IPS DF 4.7 (cell line): ENCODE results near the gene NAA40.

Experiments
- DNase-seq: peaks from one replicate; pipeline ENCODE4 v3.0.0-alpha.2; 2013; ENCODE audit warnings: low spot score; ENCODE audit errors: extremely low read depth

NAA40 gene

GRCh38 chr11:63912678-63913077 is 26.1 kb upstream of the NAA40 start:
- no peak for DNase-seq

DNA sequence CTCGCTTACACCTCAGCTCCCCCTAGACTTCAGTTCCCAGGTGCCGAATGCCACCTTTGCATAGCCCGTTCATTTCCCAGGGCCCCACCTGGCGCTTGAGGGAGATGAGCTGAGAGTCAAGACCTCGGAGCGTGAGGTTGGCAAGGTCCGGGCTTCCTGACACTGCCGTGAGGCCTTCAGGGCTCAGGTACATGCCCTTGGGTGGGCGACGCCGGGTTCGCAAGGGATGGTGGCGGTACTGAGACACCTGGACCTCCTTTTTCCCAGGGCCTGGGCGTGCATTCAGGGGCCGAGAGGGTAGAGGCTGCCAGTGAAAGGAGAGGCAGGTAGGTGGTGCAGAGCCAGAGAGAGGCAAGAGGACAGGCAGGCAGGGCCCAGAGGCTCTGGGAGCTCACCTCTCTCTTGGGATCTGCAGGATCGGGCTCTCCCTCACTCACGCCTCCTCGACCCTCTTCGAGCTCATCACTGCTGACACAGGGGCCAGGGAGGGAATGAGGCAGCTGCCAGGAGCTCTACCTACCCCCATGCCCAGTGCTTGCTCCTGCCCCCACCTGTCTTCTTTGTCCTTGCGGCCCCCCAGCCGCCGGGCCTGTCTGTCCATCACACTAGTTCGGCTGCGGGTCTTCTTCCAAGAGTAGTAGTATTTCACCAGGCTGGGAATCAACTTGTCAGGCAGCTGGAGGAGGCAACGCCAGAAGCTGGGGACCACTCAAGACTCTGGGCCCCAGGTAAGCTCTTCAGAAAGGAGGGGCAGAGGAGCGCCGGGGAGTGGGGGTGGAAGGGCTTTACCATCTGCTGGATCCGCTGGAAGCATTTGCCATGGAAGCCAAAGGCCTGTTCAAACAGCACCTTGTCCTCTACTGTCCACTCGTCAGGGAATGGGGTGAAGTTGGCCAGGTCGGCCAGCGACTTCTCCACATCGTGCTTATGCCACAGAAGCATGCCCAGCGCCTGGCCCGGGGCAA is 24.7 kb upstream of the NAA40 start:
- no peak for DNase-seq

DNA sequence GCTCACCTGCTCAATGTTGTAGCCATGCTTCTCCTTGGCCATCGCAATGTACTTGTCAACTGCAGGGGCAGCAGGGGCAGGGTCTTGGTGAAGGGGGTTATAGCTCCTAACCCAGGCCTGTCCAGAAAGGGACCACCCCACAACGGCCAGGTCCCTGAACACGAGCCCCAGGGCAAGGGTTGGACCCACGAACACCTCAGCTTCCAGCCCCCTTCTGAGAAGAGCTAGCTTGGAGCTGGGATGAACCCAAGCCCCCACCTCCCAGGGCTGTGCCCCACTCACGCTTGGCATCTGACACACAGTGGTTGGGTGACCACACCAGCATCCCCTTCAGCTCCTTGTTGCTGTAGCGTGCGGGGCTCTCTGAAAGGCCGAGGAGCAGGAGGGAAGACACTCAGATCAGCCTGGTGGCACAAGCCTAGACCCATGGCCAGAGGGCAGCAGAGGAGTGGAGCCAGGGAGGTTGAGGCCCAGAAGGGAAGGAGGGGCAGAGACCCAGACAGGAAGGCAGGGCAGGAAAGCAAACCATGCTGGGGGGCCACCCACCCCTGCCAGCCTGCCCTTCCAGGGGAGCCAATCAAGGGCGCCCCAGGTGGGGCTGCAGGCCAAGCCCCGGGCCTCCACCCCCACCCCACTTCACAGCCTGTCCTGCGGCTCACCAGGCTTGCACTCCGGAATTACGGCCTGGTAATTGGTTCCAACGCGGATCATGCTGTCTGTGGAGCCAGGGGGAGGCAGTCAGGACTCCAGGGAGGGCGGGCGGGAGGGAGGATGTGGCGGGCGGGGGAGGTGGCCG is 23.7 kb upstream of the NAA40 start:
- no peak for DNase-seq

DNA sequence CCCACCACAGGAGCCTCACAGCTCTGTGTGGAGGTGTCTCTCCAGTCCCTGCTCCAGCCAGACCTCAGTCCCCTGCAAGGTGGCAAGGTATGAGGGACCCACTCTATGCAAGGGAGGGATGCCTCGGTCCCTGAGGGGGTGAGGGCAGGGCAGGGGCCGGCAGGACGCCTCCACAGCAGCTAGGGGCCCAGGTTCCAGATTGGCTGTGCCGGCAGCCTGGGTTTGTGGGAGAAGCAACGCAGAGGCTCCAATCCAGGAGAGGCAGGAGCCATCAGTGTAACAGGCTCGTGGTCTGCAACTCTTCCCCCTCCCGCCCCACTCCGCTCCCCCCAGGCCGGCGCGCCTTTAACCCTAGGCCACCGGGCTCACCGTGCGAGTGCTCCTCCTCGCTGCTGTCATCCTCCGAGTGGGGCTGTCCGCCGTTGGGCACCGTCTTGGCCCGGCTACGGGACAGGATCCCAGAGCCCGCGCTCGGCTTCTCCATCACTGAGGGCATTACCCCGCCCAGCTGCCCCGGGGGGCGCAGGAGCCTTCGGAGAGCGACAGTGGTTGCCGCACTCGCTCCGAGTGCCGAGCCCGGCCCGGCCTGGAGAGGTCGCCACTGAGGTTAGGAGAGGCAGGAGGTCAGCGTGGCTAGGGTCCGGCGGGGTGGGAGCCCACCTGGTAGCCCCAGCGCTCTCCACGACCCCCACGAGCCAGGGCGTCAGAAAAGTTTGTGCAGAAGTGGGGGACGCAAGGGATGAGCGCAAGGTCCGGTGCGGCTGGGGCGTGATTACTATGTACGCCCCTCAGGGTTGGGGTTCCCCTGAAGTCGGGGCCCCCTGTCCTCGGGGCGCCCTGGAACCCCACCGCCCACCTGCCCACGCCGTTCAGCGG is 22.6 kb upstream of the NAA40 start:
- DNase-seq, result no peak

DNA sequence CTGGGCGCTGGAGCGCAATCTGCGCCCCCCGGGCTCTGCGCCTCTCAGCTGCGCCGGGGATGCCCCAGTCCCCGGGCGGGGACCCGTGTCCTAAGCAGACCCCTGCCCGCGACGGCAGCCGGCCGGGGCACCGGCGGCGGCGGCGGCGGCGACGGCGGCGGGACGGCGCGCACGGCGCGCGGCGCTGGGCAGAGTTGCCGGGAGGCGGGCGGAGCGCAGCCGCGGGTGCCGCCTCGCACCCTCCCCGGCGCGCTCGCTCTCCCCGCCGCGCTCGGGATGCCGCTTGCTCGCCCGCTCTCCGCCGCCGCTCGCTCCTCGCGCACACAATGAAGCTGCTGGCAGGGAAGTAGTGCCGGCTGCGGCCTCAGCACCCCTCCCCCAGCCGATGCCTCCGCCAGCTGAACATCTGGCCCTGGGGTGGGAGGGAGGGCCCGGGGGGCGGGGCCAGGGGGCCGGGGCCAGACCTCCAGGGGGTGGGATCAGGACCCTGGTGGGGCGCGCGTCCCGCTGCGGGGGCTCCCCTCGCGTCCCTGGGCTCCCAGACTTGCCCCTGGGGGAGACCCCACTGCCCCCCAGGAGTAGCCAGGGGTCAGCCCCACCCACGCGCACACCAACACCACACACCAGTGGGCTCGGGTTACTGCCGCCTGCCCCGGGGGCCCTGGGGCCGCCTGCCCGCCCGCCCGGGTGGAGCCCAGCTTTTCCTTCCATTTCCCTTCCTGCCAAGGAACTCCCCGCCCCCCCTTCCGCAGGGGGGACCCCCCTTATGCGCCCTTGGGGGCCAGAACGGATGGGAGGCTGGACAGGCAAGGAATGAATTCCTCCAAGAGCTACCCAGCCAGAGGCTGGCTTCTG is 21.7 kb upstream of the NAA40 start, which contains the start of gene RCOR2:
Gene RCOR2, minus strand, starts transcription at position 328 of the 855 bp plus-strand sequence. CDS start 708 bp downstream, outside the sequence.
- DNase-seq, result no peak

DNA sequence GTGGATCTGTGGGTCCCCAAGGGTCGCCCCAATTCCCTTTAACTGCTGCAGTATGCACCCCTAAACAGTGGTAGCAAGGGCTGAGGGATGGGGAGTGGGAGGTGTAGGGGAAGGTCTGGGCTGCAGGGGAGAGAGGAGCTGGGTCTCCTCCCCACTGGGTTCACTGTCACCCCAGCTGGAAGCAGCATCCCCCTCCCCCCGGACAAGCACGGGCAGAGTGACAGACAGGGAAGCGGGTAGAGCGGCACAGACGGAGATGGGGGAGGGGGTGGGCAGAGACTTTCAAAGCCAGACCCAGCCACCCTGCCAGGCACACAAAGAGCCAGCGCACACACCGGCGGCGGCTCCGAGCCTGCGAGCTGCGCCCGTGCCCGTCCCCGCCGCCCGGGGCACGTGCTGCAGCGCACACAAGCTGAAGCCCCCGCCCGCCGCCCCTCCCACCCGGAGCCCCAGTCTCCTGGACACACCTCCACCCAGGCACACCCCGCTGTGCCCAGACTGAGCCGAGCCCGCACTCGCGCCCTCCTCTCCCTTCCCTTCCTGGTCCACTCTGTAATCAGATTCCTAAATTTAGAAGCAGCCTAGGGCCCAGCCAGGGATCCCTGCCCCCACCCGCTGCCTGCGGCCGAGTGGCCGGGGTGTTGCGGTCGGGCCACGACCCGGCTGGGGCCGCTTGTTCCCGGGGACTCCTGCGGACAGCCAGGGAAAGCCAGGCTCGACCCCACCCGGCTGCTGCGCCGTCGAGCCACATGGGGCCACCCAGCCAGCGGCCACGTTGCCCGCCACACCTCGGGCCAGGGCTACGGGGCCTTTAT is 20.9 kb upstream of the NAA40 start:
- DNase-seq, result no peak

DNA sequence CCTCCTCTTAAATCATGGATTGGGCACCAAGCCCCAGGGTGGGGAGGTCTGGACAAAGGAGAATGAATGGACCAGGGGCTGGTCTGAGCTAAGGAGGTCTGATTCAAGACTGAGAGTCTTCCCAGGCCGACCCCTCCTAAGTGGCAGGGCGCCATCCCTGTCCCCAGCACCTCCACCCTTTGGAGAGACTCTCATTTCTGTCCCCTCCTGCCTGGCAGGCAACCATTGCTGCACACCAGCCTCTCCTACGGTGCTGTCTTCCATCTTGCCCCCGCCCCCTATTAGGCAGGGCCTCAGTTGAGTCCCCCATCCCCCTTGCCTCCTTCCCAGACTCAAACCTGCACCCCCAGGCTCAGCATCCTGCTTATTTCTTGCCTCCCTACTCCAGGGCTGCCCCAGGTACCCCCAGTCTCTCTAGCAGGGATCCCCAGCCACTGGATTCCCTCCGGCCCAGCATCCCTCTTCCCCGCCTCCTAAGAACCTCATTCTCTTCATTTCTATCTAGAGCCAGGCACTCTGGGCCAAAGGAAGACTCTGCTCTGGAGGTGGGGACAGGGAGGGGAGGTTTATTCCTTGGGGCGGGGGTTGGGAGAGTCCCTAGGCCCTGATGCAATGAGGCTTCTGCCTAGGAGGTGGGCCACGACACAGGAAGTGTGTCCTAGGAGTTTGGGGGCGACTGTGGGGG is 20.2 kb upstream of the NAA40 start:
- DNase-seq, result no peak

DNA sequence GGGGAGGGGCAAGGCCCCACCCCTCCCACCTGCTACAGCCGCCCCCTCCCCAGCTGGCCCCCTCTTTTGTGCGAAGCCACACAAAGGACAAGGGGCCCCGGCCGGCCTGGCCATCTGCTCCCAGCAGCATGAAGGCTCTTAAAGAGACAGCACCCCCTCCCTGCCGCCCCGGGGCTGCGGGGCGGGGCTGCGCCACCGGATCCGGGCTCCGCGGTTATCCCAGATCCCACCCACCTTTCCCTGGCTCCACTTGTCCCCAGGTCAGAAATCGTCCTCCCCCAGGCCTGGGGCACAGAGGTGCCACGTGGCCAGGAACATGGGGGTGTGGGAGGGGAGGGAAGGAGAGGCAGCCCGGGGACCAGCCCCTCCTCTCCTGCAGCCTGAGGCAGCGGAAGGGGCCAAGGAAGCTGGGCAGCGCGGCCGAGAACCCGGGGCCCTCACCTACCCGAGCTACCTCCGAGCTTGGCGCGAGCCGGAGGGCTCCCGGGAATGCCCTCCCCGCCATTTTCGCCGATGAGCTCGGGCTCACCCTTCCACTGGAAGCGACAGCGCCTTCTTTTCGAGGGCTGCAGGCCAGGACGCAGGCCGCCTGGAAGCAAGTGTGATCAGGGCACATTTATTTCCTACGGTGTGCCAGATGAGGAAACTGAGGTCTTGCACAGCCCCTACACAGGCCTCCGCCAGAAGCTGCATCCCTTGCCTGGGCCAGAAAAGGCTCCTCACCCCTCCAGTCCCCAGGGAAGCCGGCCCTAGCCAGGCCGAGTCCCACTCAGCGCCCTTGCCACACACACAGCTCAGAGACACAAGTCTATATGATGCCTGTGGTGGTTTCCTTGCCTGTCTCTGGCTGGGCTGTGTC is 19.3 kb upstream of the NAA40 start:
- DNase-seq, result no peak

- no peak for DNase-seq
These were observed 18.5 kb upstream of the NAA40 start for GRCh38 chr11:63920126-63920938.

DNA sequence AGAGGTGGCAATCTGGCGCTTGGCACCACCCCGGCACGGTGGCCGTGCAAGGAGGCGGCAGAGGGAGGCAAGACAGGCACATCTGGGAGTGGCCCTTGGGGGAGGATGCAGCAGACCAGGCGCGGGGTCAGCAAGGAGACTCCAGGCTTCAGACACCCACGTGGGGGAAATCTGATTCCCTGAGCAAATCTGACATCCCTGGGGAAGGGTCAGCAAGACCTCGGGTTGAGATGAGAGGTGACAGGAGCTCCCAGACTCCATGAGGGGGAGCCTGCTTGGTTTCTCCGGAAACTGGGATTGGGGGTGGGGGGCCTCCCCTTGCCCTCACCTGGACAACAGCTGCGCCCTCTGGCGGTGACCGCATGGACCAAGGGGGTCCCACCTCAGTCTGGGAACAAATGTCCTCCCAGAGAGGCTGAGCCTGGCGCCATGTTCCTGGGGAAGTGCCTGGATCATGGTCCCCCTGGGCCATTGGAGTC is 17.8 kb upstream of the NAA40 start:
- no peak for DNase-seq

- no peak for DNase-seq
These were observed 16.1 kb upstream of the NAA40 start for GRCh38 chr11:63922673-63923192.

- DNase-seq, result no peak
These were observed 15.5 kb upstream of the NAA40 start for GRCh38 chr11:63923319-63923718.

DNA sequence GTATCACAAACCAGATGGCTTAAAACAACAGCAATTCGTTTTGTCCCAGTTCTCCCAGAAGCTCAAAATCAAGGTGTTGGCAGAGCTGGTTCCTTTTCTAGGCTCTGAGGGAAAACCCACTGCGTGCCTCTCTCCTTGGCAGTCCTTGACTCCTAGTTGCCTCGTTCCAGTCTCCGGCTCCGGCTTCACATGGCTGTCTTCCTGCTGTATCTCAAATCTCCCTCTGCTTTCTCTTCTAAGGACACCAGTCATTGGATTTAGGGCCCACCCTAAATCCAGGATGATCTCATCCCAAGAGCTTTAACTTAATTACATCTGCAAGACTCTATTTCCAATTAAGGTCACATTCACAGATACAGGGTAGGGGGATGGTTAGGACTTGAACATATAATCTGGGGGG is 9.2 kb upstream of the NAA40 start:
- DNase-seq, result no peak

GRCh38 chr11:63931045-63931444 is 7.8 kb upstream of the NAA40 start:
- no peak for DNase-seq

DNA sequence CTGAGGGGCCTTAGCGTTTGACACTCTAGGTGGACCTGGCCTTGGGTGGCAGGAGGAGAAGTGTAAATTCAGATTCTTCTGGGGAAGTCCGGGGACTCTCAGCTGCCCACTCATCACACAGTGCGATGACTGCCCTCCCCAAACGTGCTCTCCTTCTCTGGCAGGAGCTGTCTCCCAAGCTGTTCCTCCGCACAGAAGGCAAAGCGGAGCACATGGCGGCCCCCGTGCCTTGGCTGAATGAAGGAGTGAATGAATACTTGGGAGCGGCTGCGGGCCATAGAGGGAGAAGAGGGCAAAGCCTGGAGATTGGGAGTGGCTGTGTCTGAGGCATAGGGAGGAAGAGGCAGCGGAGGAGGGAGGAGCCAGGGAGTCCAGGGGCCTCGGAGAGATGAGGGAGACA is 6.9 kb upstream of the NAA40 start:
- DNase-seq, result no peak

- DNase-seq, result no peak
These were observed 5.3 kb upstream of the NAA40 start for GRCh38 chr11:63933459-63933858.
